HAP-1 (cell line): Measurements from ENCODE around the gene SSX4.
"Not testable (repeated sequence)": the region's sequence is repeated elsewhere in the genome, so short reads cannot be mapped to it uniquely, and the experiment has no call there.

Source experiments
- DNase-seq, 2 experiments: peaks; one replicate each; pipeline ENCODE4 v3.0.0-alpha.2; 2016 to 2020; ENCODE audit warnings: low spot score in 2 of 2
- H3K27me3 ChIP-seq: fragments of 250-450 bp; sonication (Bioruptor Pico); 2 replicates; pipeline ENCODE4 v1.5.1; 2020; ENCODE audit warnings: low read depth, mild to moderate bottlenecking, moderate library complexity
- H3K36me3 ChIP-seq: fragments of 250-450 bp; sonication (Bioruptor Pico); replicated peaks from 2 replicates; pipeline ENCODE4 v1.5.1; 2020; ENCODE audit warnings: mild to moderate bottlenecking
- H3K4me1 ChIP-seq: fragments of 250-450 bp; sonication (Bioruptor Pico); 2 replicates; pipeline ENCODE4 v1.5.1; 2020; ENCODE audit warnings: mild to moderate bottlenecking
- H3K4me3 ChIP-seq: fragments of 250-450 bp; sonication (Bioruptor Pico); 2 replicates; pipeline ENCODE4 v1.5.1; 2020; ENCODE audit warnings: mild to moderate bottlenecking, moderate library complexity
- H3K9me3 ChIP-seq: fragments of 250-450 bp; sonication (Bioruptor Pico); 2 replicates; pipeline ENCODE4 v1.5.1; 2020; ENCODE audit warnings: mild to moderate bottlenecking, moderate library complexity
- in situ Hi-C: fragments of 300-500 bp; cut with MboI; formaldehyde crosslinking; loops from 3 replicates; pipeline ENCODE4 v1.14.3; 2020; ENCODE audit warnings: low sequenced_read_pairs, inconsistent platforms, mixed read lengths

The SSX4 gene

DNA sequence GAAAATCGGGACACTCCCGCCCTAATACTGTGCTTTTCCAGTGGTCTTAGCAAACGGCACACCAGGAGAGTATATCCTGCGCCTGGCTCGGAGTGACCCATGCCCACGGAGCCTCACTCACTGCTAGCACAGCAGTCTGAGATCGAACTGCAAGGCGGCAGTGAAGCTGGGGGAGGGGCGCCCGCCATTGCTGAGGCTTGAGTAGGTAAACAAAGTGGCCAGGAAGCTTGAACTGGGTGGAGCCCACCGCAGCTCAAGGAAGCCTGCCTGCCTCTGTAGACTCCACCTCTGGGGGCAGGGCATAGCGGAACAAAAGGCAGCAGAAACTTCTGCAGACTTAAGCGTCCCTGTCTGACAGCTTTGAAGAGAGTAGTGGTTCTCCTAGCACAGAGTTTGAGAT is 50.4 kb downstream of the SSX4 start:
- H3K4me3 ChIP-seq, H3K4me1 ChIP-seq, H3K27me3 ChIP-seq, DNase-seq, H3K9me3 ChIP-seq, in situ Hi-C loops, H3K36me3 ChIP-seq: not testable (repeated sequence)
